SK-N-MC (cell line): ENCODE measurements around the gene ARL5A.

ENCODE experiments used
- EZH2 ChIP-seq: fragments of 200-600 bp; sonication (generic); IDR thresholded peaks from one replicate; pipeline ENCODE4 v1.6.1; 2017; ENCODE audit warnings: antibody characterized with exemption
- FOXP2 ChIP-seq: optimal IDR thresholded peaks from 2 replicates; pipeline ENCODE3; 2011; ENCODE audit warnings: mild to moderate bottlenecking, moderate library complexity; ENCODE audit not compliant: insufficient read depth; ENCODE audit errors: extremely low read length, control extremely low read depth
- POLR2AphosphoS5 ChIP-seq: IDR thresholded peaks from 2 replicates; pipeline ENCODE4 v1.6.1; 2012; ENCODE audit warnings: mild to moderate bottlenecking, low read depth, low read length, borderline replicate concordance

GRCh38 chr2:151860613-151861146 is 32.5 kb upstream of the ARL5A start:
- TF ChIP-seq EZH2 (no peak), POLR2AphosphoS5 (no peak), FOXP2 (no peak)
